GM12878 (cell line): ENCODE results near the gene LRRC7. TPM values are rescaled to one million over a fixed set of nuclear protein-coding genes. Genes with fewer than 3 reads are reported as not detected.

Experiments used
- ATAC-seq: fragments of 200-7000 bp; cut with Tn5 transposase; 3 replicates; pipeline ENCODE4 v1.9.1; 2020; ENCODE audit warnings: mild to moderate bottlenecking, moderate library complexity
- BruUV-seq: library from RNA; stranded (reverse); fragments of 400-500 nt; replicated peaks from 2 replicates; lab custom pipeline; 2021; lab: Mats Ljungman, UMichigan
- CTCF ChIA-PET: fragments of 300-600 bp; sonication (Branson Sonifier 250); formaldehyde crosslinking; extraction: SDS; loops from one replicate; lab custom pipeline; 2021; ENCODE audit warnings: inconsistent platforms; lab: Yijun Ruan, JAX
- POLR2A ChIA-PET: fragments of 350-600 bp; formaldehyde crosslinking; extraction: SDS; loops from one replicate; lab custom pipeline; 2021; ENCODE audit warnings: inconsistent platforms; lab: Charles Lee
- RAD21 ChIA-PET: fragments of 300-600 bp; sonication (Branson Sonifier 250); formaldehyde crosslinking; loops from one replicate; lab custom pipeline; 2023; ENCODE audit warnings: antibody characterized with exemption; ENCODE audit not compliant: unreplicated experiment; lab: Charles Lee
- SMC1A ChIA-PET: fragments of 300-600 bp; sonication (Branson Sonifier 250); formaldehyde crosslinking; loops from one replicate; lab custom pipeline; 2023; ENCODE audit not compliant: unreplicated experiment, uncharacterized antibody; lab: Charles Lee
- DNase-seq: peaks from one replicate; pipeline ENCODE4 v3.0.0-alpha.2; 2011; ENCODE audit warnings: low read depth, low spot score
- FAIRE-seq: peaks from 3 replicates; lab custom pipeline; 2011; peaks lifted over from hg19 to GRCh38; lab: Jason Lieb, UNC
- H2AFZ ChIP-seq: 2 replicates; pipeline ENCODE4 v1.6.0; 2011; ENCODE audit warnings: low read depth, low read length, control low read depth; ENCODE audit not compliant: control insufficient read depth
- H3K27ac ChIP-seq: 2 replicates; pipeline ENCODE4 v1.5.1; 2011; ENCODE audit warnings: control low read depth; ENCODE audit not compliant: control insufficient read depth, insufficient read depth
- H3K27me3 ChIP-seq, 2 experiments: replicated peaks in 1 of 2; 2 replicates each; pipeline versions ENCODE4 v1.6.0 to v1.6.1; 2011; ENCODE audit warnings: low read length in 1 of 2; ENCODE audit not compliant: control insufficient read depth in 2 of 2, insufficient read depth in 2 of 2
- H3K36me3 ChIP-seq, 2 experiments: 2 replicates each; pipeline ENCODE4 v1.5.1; 2011; ENCODE audit warnings: low read length in 1 of 2; ENCODE audit not compliant: control insufficient read depth in 2 of 2, insufficient read depth in 2 of 2
- H3K4me1 ChIP-seq: 2 replicates; pipeline ENCODE4 v1.6.1; 2011; ENCODE audit warnings: mild to moderate bottlenecking, low read length, moderate library complexity, mixed read lengths; ENCODE audit not compliant: control insufficient read depth, insufficient read depth
- H3K4me2 ChIP-seq: 2 replicates; pipeline ENCODE4 v1.6.0; 2011; ENCODE audit warnings: control low read depth; ENCODE audit not compliant: control insufficient read depth, insufficient read depth
- H3K4me3 ChIP-seq: fragments of 200-600 bp; sonication (generic); 2 replicates; pipeline ENCODE4 v1.5.1; 2016
- H3K79me2 ChIP-seq: 2 replicates; pipeline ENCODE4 v1.6.0; 2011; ENCODE audit warnings: low read length; ENCODE audit not compliant: control insufficient read depth, insufficient read depth
- H3K9ac ChIP-seq: 2 replicates; pipeline ENCODE4 v1.8.0; 2011; ENCODE audit warnings: low read length, control low read depth, mixed read lengths; ENCODE audit not compliant: control insufficient read depth, insufficient read depth
- H3K9me3 ChIP-seq: replicated peaks from 3 replicates; pipeline ENCODE4 v1.5.1; 2011; ENCODE audit warnings: mild to moderate bottlenecking, low read length; ENCODE audit not compliant: control insufficient read depth, insufficient read depth
- H4K20me1 ChIP-seq: 2 replicates; pipeline ENCODE4 v1.6.0; 2011; ENCODE audit not compliant: control insufficient read depth, insufficient read depth
- CREB1 ChIP-seq: IDR thresholded peaks from 2 replicates; pipeline ENCODE4 v1.6.1; 2012; ENCODE audit warnings: low read depth, mild to moderate bottlenecking, inconsistent platforms
- HDAC2 ChIP-seq: fragments of 200-600 bp; sonication (generic); IDR thresholded peaks from 2 replicates; pipeline ENCODE4 v1.6.1; 2017
- IKZF1 ChIP-seq: fragments of 450-650 bp; conservative IDR thresholded peaks from 2 replicates; pipeline ENCODE4 v1.6.1; 2017; ENCODE audit warnings: antibody characterized with exemption, mild to moderate bottlenecking
- JUND ChIP-seq: IDR thresholded peaks from 2 replicates; pipeline ENCODE4 v1.6.1; 2012; ENCODE audit warnings: low read depth, mild to moderate bottlenecking, low read length, improper control_type of control experiment, moderate library complexity
- MXI1 ChIP-seq: fragments of 150-350 bp; IDR thresholded peaks from 2 replicates; pipeline ENCODE4 v1.6.1; 2011; ENCODE audit warnings: low read depth, mild to moderate bottlenecking, inconsistent platforms, low read length, improper control_type of control experiment
- NFYB ChIP-seq: IDR thresholded peaks from 2 replicates; pipeline ENCODE4 v1.6.1; 2011; ENCODE audit warnings: low read depth, mild to moderate bottlenecking, low read length, improper control_type of control experiment, moderate library complexity; ENCODE audit not compliant: insufficient read depth
- RELA ChIP-seq: fragments of 450-650 bp; IDR thresholded peaks from 2 replicates; pipeline ENCODE4 v1.8.0; 2014; ENCODE audit warnings: borderline replicate concordance; ENCODE audit not compliant: partially characterized antibody
- SIN3A ChIP-seq: IDR thresholded peaks from 2 replicates; pipeline ENCODE4 v1.6.1; 2012; ENCODE audit warnings: low read depth, low read length, improper control_type of control experiment
- TCF3 ChIP-seq: IDR thresholded peaks from 2 replicates; pipeline ENCODE4 v1.6.1; 2012; ENCODE audit warnings: low read depth, mild to moderate bottlenecking, low read length, borderline replicate concordance; ENCODE audit not compliant: insufficient read depth
- USF1 ChIP-seq: IDR thresholded peaks from 2 replicates; pipeline ENCODE4 v1.6.1; 2011; ENCODE audit warnings: borderline replicate concordance, low read depth, mild to moderate bottlenecking, moderate library complexity, mixed read lengths, low read length; ENCODE audit not compliant: insufficient read depth; ENCODE audit errors: extremely low read length
- ZNF274 ChIP-seq: IDR thresholded peaks from one replicate; pipeline ENCODE4 v1.8.0; 2011; ENCODE audit not compliant: insufficient read length, insufficient read depth
- ZNF687 ChIP-seq: fragments of 450-650 bp; IDR thresholded peaks from 2 replicates; pipeline ENCODE4 v1.6.1; 2017; ENCODE audit warnings: mild to moderate bottlenecking, moderate library complexity
- WGBS: methylation state at CpG from one replicate; pipeline ENCODE4 v1.1.6; 2016; ENCODE audit warnings: low lambda C conversion rate; ENCODE audit not compliant: insufficient replicate concordance, insufficient coverage; ENCODE audit errors: missing lambda C conversion rate; 5-methylcytosine and 5-hydroxymethylcytosine counted together
- in situ Hi-C: fragments of 300-500 bp; cut with MboI; formaldehyde crosslinking; loops from 9 replicates; pipeline ENCODE4 v1.14.3; 2018; ENCODE audit warnings: mixed read lengths
- intact Hi-C: fragments of 100-400 bp; cut with micrococcal nuclease; formaldehyde crosslinking; loops from one replicate; pipeline ENCODE4 v1.14.2; 2022; ENCODE audit not compliant: unreplicated experiment
- polyA plus RNA-seq, 11 experiments: library from polyadenylated mRNA; depleted of rRNA in 4 of 11; unstranded in 6 of 11; stranded (reverse) in 5 of 11; fragments of >200 nt; fragmentation: Nextera tagmentation in 4 of 11; fragmentation: Illumina TruSeq in 1 of 11; extraction: Ambion mirVana in 4 of 11; extraction: Trizol in 1 of 11; gene quantifications; 1 replicate in 1 of 11; 2 replicates in 10 of 11; pipeline versions ENCODE4 v1.2.1 to v1.2.3, GENCODE V29; 2011 to 2016; ENCODE audit warnings: inconsistent platforms in 2 of 11, missing spikeins in 2 of 11, low read depth in 1 of 11
- total RNA-seq, 4 experiments: library from RNA; depleted of rRNA in 3 of 4; stranded (reverse); fragments of >200 nt in 3 of 4; fragmentation: Illumina TruSeq in 1 of 4; extraction: Trizol in 1 of 4; gene quantifications; 2 replicates each; pipeline versions ENCODE4 v1.2.1 to v1.2.3, GENCODE V29; 2013 to 2021
- TF ChIP-seq, protein P1 (sequence below): IDR thresholded peaks from 2 replicates; pipeline ENCODE4 v1.6.1; 2012; ENCODE audit warnings: mild to moderate bottlenecking, low read depth, low read length
- TF ChIP-seq, protein P2 (sequence below): fragments of 450-650 bp; IDR thresholded peaks from 2 replicates; pipeline ENCODE4 v1.6.1; 2018; ENCODE audit warnings: mild to moderate bottlenecking, low read depth, moderate library complexity; ENCODE audit not compliant: partially characterized antibody

Gene LRRC7
- total and polyA plus RNA-seq, 10 of the 15 experiments (the other 5 are each of a cell fraction or from before 2014, with no cell fraction given): 0.05 to 1.4 (median 0.24) TPM; not detected in 5

GRCh38 chr1:69569175-69569541 is 1.4 kb downstream of the LRRC7 start:
- intact Hi-C loops: no loop called here
- H2AFZ ChIP-seq: no peak overlapping the region
- no peak overlapping the region for H3K27ac ChIP-seq
- no peaks in the 10 kb centered on the region for H3K79me2 ChIP-seq
- RAD21 ChIA-PET: no interaction called here
- no peak for DNase-seq
- H3K4me1 ChIP-seq: no peaks in the 10 kb centered on the region
- H3K9ac ChIP-seq: no peak overlapping the region
- H3K36me3 ChIP-seq: no peaks in the 10 kb centered on the region
- 27% methylated on average over 12 of the region's 12 CpGs for WGBS
- in situ Hi-C loops: no loop called here
- CTCF ChIA-PET: no interaction called here
- no peaks in the 10 kb centered on the region for H4K20me1 ChIP-seq
- ATAC-seq: no peak
- peaks cover 2 to 5% of the 10 kb centered on the region in 2 experiments; a peak in 3 of 4 replicates for H3K27me3 ChIP-seq
- POLR2A ChIA-PET: no interaction called here
- BruUV-seq: no TSS peak
- H3K4me2 ChIP-seq: no peak overlapping the region
- SMC1A ChIA-PET: no interaction called here
- FAIRE-seq: no peak
- no peaks in the 10 kb centered on the region for H3K9me3 ChIP-seq
- no peak overlapping the region for H3K4me3 ChIP-seq
- no peak for TF ChIP-seq JUND
- no peak for TF ChIP-seq NFYB
- TF ChIP-seq TCF3: no peak
- TF ChIP-seq HDAC2: no peak
- TF ChIP-seq, protein P1, sequence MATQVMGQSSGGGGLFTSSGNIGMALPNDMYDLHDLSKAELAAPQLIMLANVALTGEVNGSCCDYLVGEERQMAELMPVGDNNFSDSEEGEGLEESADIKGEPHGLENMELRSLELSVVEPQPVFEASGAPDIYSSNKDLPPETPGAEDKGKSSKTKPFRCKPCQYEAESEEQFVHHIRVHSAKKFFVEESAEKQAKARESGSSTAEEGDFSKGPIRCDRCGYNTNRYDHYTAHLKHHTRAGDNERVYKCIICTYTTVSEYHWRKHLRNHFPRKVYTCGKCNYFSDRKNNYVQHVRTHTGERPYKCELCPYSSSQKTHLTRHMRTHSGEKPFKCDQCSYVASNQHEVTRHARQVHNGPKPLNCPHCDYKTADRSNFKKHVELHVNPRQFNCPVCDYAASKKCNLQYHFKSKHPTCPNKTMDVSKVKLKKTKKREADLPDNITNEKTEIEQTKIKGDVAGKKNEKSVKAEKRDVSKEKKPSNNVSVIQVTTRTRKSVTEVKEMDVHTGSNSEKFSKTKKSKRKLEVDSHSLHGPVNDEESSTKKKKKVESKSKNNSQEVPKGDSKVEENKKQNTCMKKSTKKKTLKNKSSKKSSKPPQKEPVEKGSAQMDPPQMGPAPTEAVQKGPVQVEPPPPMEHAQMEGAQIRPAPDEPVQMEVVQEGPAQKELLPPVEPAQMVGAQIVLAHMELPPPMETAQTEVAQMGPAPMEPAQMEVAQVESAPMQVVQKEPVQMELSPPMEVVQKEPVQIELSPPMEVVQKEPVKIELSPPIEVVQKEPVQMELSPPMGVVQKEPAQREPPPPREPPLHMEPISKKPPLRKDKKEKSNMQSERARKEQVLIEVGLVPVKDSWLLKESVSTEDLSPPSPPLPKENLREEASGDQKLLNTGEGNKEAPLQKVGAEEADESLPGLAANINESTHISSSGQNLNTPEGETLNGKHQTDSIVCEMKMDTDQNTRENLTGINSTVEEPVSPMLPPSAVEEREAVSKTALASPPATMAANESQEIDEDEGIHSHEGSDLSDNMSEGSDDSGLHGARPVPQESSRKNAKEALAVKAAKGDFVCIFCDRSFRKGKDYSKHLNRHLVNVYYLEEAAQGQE: no peak
- TF ChIP-seq, protein P2, sequence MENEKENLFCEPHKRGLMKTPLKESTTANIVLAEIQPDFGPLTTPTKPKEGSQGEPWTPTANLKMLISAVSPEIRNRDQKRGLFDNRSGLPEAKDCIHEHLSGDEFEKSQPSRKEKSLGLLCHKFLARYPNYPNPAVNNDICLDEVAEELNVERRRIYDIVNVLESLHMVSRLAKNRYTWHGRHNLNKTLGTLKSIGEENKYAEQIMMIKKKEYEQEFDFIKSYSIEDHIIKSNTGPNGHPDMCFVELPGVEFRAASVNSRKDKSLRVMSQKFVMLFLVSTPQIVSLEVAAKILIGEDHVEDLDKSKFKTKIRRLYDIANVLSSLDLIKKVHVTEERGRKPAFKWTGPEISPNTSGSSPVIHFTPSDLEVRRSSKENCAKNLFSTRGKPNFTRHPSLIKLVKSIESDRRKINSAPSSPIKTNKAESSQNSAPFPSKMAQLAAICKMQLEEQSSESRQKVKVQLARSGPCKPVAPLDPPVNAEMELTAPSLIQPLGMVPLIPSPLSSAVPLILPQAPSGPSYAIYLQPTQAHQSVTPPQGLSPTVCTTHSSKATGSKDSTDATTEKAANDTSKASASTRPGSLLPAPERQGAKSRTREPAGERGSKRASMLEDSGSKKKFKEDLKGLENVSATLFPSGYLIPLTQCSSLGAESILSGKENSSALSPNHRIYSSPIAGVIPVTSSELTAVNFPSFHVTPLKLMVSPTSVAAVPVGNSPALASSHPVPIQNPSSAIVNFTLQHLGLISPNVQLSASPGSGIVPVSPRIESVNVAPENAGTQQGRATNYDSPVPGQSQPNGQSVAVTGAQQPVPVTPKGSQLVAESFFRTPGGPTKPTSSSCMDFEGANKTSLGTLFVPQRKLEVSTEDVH: no peak
- no peak for TF ChIP-seq SIN3A
- TF ChIP-seq ZNF687: no peak
- no peak for TF ChIP-seq ZNF274
- TF ChIP-seq MXI1: no peak
- TF ChIP-seq IKZF1: no peak
- no peak for TF ChIP-seq CREB1
- no peak for TF ChIP-seq RELA
- no peak for TF ChIP-seq USF1
